ENCODE data around the gene KLK10. TPM values are rescaled to one million over a fixed set of nuclear protein-coding genes. Genes with fewer than 3 reads are reported as not detected.

Gene KLK10
- total RNA-seq, 1 donor from 2014 or later, result 11.1 TPM

GRCh38 chr19:51047031-51047335 lies 27.5 kb upstream of the KLK10 start:
- no peaks in the 10 kb centered on the region for H3K9me3 Mint-ChIP-seq (ENCODE audit: unreplicated experiment)
- H3K4me3 Mint-ChIP-seq (ENCODE audit: unreplicated experiment), result no peak overlapping the region
- no peak for DNase-seq (ENCODE audit: low spot score)
- no peaks in the 10 kb centered on the region for H3K36me3 Mint-ChIP-seq (ENCODE audit: low read depth, unreplicated experiment)
- peaks cover 16% of the 10 kb centered on the region for H3K4me1 Mint-ChIP-seq (ENCODE audit: unreplicated experiment)
- H3K27ac Mint-ChIP-seq (ENCODE audit: unreplicated experiment), result peak overlapping the region; percentile 94
- H3K27me3 Mint-ChIP-seq (ENCODE audit: unreplicated experiment), result peaks cover 6% of the 10 kb centered on the region
- TF ChIP-seq CTCF (IDR thresholded peaks at IDR 0.05; ENCODE audit: unreplicated experiment), result no peak

- TF ChIP-seq CTCF (IDR thresholded peaks at IDR 0.05; ENCODE audit: unreplicated experiment), result no peak
- Mint-ChIP-seq H3K27me3 (ENCODE audit: unreplicated experiment) (peaks cover 6% of the 10 kb centered on the region), H3K4me3 (ENCODE audit: unreplicated experiment) (no peak overlapping the region), H3K27ac (ENCODE audit: unreplicated experiment) (no peak overlapping the region), H3K9me3 (ENCODE audit: unreplicated experiment) (no peaks in the 10 kb centered on the region), H3K4me1 (ENCODE audit: unreplicated experiment) (peaks cover 16% of the 10 kb centered on the region), H3K36me3 (ENCODE audit: low read depth, unreplicated experiment) (no peaks in the 10 kb centered on the region)
- no peak for DNase-seq (ENCODE audit: low spot score)
Measured at GRCh38 chr19:51044327-51044726, 24.8 kb upstream of the KLK10 start.

GRCh38 chr19:51043497-51043896 lies 24.0 kb upstream of the KLK10 start:
- Mint-ChIP-seq H3K4me1 (ENCODE audit: unreplicated experiment) (peaks cover 16% of the 10 kb centered on the region), H3K9me3 (ENCODE audit: unreplicated experiment) (no peaks in the 10 kb centered on the region), H3K27me3 (ENCODE audit: unreplicated experiment) (peaks cover 6% of the 10 kb centered on the region), H3K4me3 (ENCODE audit: unreplicated experiment) (no peak overlapping the region), H3K36me3 (ENCODE audit: low read depth, unreplicated experiment) (no peaks in the 10 kb centered on the region), H3K27ac (ENCODE audit: unreplicated experiment) (no peak overlapping the region)
- no peak for TF ChIP-seq CTCF (IDR thresholded peaks at IDR 0.05; ENCODE audit: unreplicated experiment)
- no peak for DNase-seq (ENCODE audit: low spot score)

GRCh38 chr19:51040151-51040550 lies 20.6 kb upstream of the KLK10 start:
- TF ChIP-seq CTCF (IDR thresholded peaks at IDR 0.05; ENCODE audit: unreplicated experiment), result no peak
- Mint-ChIP-seq H3K4me1 (ENCODE audit: unreplicated experiment) (no peaks in the 10 kb centered on the region), H3K4me3 (ENCODE audit: unreplicated experiment) (no peak overlapping the region), H3K27me3 (ENCODE audit: unreplicated experiment) (peaks cover 4% of the 10 kb centered on the region), H3K9me3 (ENCODE audit: unreplicated experiment) (no peaks in the 10 kb centered on the region), H3K36me3 (ENCODE audit: low read depth, unreplicated experiment) (no peaks in the 10 kb centered on the region), H3K27ac (ENCODE audit: unreplicated experiment) (no peak overlapping the region)
- no peak for DNase-seq (ENCODE audit: low spot score)

- Mint-ChIP-seq H3K9me3 (ENCODE audit: unreplicated experiment) (no peaks in the 10 kb centered on the region), H3K27me3 (ENCODE audit: unreplicated experiment) (peaks cover 8% of the 10 kb centered on the region), H3K4me3 (ENCODE audit: unreplicated experiment) (no peak overlapping the region), H3K36me3 (ENCODE audit: low read depth, unreplicated experiment) (no peaks in the 10 kb centered on the region), H3K4me1 (ENCODE audit: unreplicated experiment) (no peaks in the 10 kb centered on the region), H3K27ac (ENCODE audit: unreplicated experiment) (no peak overlapping the region)
- TF ChIP-seq CTCF (IDR thresholded peaks at IDR 0.05; ENCODE audit: unreplicated experiment), result no peak
- DNase-seq (ENCODE audit: low spot score), result no peak
Measured at GRCh38 chr19:51036519-51036918, 17.0 kb upstream of the KLK10 start.
